RWPE2 (cell line): ENCODE results near the gene LRRC2.

Source experiments
- ATAC-seq: fragments of 200-7000 bp; cut with Tn5 transposase; 3 replicates; pipeline ENCODE4 v1.9.1; 2021; ENCODE audit warnings: low read depth
- DNase-seq: peaks from one replicate; pipeline ENCODE4 v3.0.0-alpha.2; 2020; ENCODE audit warnings: low spot score
- H3K27ac ChIP-seq: fragments of 450-650 bp; 2 replicates; pipeline ENCODE4 v1.5.1; 2017; ENCODE audit warnings: mild to moderate bottlenecking; ENCODE audit not compliant: poor library complexity, severe bottlenecking
- H3K27me3 ChIP-seq: fragments of 250-450 bp; sonication (Bioruptor Pico); 2 replicates; pipeline ENCODE4 v1.5.1; 2021; ENCODE audit warnings: mild to moderate bottlenecking, moderate library complexity; ENCODE audit not compliant: insufficient read depth, poor library complexity, severe bottlenecking
- H3K36me3 ChIP-seq: fragments of 250-450 bp; sonication (Bioruptor Pico); 2 replicates; pipeline ENCODE4 v1.5.1; 2020; ENCODE audit warnings: low read depth, mild to moderate bottlenecking, moderate library complexity
- H3K4me1 ChIP-seq: fragments of 250-450 bp; sonication (Bioruptor Pico); 2 replicates; pipeline ENCODE4 v1.5.1; 2021; ENCODE audit warnings: mild to moderate bottlenecking, moderate library complexity; ENCODE audit not compliant: insufficient read depth, poor library complexity, severe bottlenecking
- H3K4me3 ChIP-seq: fragments of 250-450 bp; sonication (Bioruptor Pico); 2 replicates; pipeline ENCODE4 v1.5.1; 2021; ENCODE audit warnings: mild to moderate bottlenecking, moderate library complexity; ENCODE audit not compliant: severe bottlenecking
- H3K9me3 ChIP-seq: fragments of 250-450 bp; sonication (Bioruptor Pico); 2 replicates; pipeline ENCODE4 v1.5.1; 2021; ENCODE audit warnings: mild to moderate bottlenecking, moderate library complexity; ENCODE audit not compliant: severe bottlenecking
- CTCF ChIP-seq: fragments of 450-650 bp; IDR thresholded peaks from one replicate; pipeline ENCODE4 v1.5.1; 2017; ENCODE audit warnings: mild to moderate bottlenecking, moderate library complexity; ENCODE audit not compliant: poor library complexity, severe bottlenecking

The LRRC2 gene

GRCh38 chr3:46571684-46572083 lies 5.6 kb upstream of the LRRC2 start:
- Histone ChIP-seq H3K4me3 (no peak overlapping the region), H3K9me3 (no peaks in the 10 kb centered on the region), H3K4me1 (no peaks in the 10 kb centered on the region), H3K36me3 (no peaks in the 10 kb centered on the region), H3K27ac (no peak overlapping the region), H3K27me3 (no peaks in the 10 kb centered on the region)
- no peak for TF ChIP-seq CTCF
- ATAC-seq (no peak), DNase-seq (no peak)

- Histone ChIP-seq H3K4me3 (peak overlapping the region; percentile 22), H3K9me3 (no peaks in the 10 kb centered on the region), H3K27ac (no peak overlapping the region), H3K36me3 (no peaks in the 10 kb centered on the region), H3K27me3 (no peaks in the 10 kb centered on the region), H3K4me1 (no peaks in the 10 kb centered on the region)
- no peak for TF ChIP-seq CTCF
- DNase-seq (no peak), ATAC-seq (peak; percentile 18; the same call in 1 of the 3 replicates)
Observed at GRCh38 chr3:46565607-46566039, 479 bp downstream of the LRRC2 start.

- ATAC-seq (no peak), DNase-seq (no peak)
- Histone ChIP-seq H3K36me3 (no peaks in the 10 kb centered on the region), H3K4me1 (no peaks in the 10 kb centered on the region), H3K27me3 (no peaks in the 10 kb centered on the region), H3K9me3 (no peaks in the 10 kb centered on the region), H3K27ac (no peak overlapping the region), H3K4me3 (no peak overlapping the region)
- no peak for TF ChIP-seq CTCF
Observed at GRCh38 chr3:46565077-46565476, 1.0 kb downstream of the LRRC2 start.

- no peak overlapping the region for H3K27ac ChIP-seq
- no peak for TF ChIP-seq CTCF
- no peak for ATAC-seq
- DNase-seq: no peak
- no peaks in the 10 kb centered on the region for H3K36me3 ChIP-seq
- H3K27me3 ChIP-seq: no peaks in the 10 kb centered on the region
- no peak overlapping the region for H3K4me3 ChIP-seq
- no peaks in the 10 kb centered on the region for H3K4me1 ChIP-seq
- H3K9me3 ChIP-seq: no peaks in the 10 kb centered on the region
Observed at GRCh38 chr3:46564190-46565021, 1.7 kb downstream of the LRRC2 start.

GRCh38 chr3:46561951-46562350 lies 4.2 kb downstream of the LRRC2 start:
- Histone ChIP-seq H3K36me3 (no peaks in the 10 kb centered on the region), H3K4me1 (peaks cover 14% of the 10 kb centered on the region), H3K27ac (no peak overlapping the region), H3K27me3 (no peaks in the 10 kb centered on the region), H3K9me3 (no peaks in the 10 kb centered on the region), H3K4me3 (no peak overlapping the region)
- ATAC-seq (no peak), DNase-seq (no peak)
- no peak for TF ChIP-seq CTCF
